Gastrocnemius medialis (tissue), 4 donors: ENCODE results near the gene PLCL1.

ENCODE experiments used
- CTCF ChIP-seq, 5 experiments: fragments of 450-650 bp in 3 of 5; fragments of 200-600 bp in 2 of 5; sonication (generic) in 2 of 5; IDR thresholded peaks in 4 of 5; conservative IDR thresholded peaks in 1 of 5; 1 replicate in 4 of 5; 2 replicates in 1 of 5; pipeline ENCODE4 v1.5.1; 2016 to 2019; ENCODE audit warnings: antibody characterized with exemption in 5 of 5, mild to moderate bottlenecking in 3 of 5, moderate library complexity in 3 of 5
- POLR2A ChIP-seq, 2 donors: fragments of 450-650 bp; IDR thresholded peaks; one replicate each; pipeline ENCODE4 v1.6.1; 2017; ENCODE audit warnings: antibody characterized with exemption in 2 of 2, mild to moderate bottlenecking in 2 of 2, moderate library complexity in 2 of 2

GRCh38 chr2:198053776-198054175 lies 249.4 kb downstream of the PLCL1 start:
- TF ChIP-seq POLR2A (IDR thresholded peaks at IDR 0.05) (no peak), CTCF (IDR thresholded peaks at IDR 0.05 in 4 of 5, conservative IDR thresholded peaks at IDR 0.05 in 1 of 5) (no peak)
